Esophagus (tissue), 2 donors: Measurements from ENCODE around the gene TCIRG1. TPM values are rescaled to one million over a fixed set of nuclear protein-coding genes. Genes with fewer than 3 reads are reported as not detected.
A peak's percentile ranks its signal among the peaks of the same experiment; 100 is the strongest.
"Not testable (repeated sequence)": the region's sequence is repeated elsewhere in the genome, so short reads cannot be mapped to it uniquely, and the experiment has no call there.

Source experiments
- H3K27ac ChIP-seq, 2 donors: one replicate each; pipeline ENCODE4 v1.5.1; 2013; ENCODE audit warnings: low read depth in 2 of 2, mild to moderate bottlenecking in 2 of 2, inconsistent platforms in 1 of 2, low read length in 1 of 2, moderate library complexity in 1 of 2
- H3K27me3 ChIP-seq, 2 donors: one replicate each; pipeline ENCODE4 v1.6.1; 2013; ENCODE audit warnings: low read length in 2 of 2, control low read depth in 1 of 2, mild to moderate bottlenecking in 1 of 2; ENCODE audit not compliant: insufficient read depth in 2 of 2, control insufficient read depth in 1 of 2
- H3K36me3 ChIP-seq, 2 donors: one replicate each; pipeline ENCODE4 v1.6.1; 2013; ENCODE audit warnings: low read length in 1 of 2; ENCODE audit not compliant: control insufficient read depth in 2 of 2, insufficient read depth in 2 of 2
- H3K4me1 ChIP-seq, 2 donors: one replicate each; pipeline ENCODE4 v1.6.1; 2013; ENCODE audit warnings: low read length in 1 of 2; ENCODE audit not compliant: control insufficient read depth in 2 of 2, insufficient read depth in 2 of 2
- H3K4me3 ChIP-seq, 2 donors: one replicate each; pipeline ENCODE4 v1.5.1; 2013; ENCODE audit warnings: low read length in 2 of 2, mild to moderate bottlenecking in 2 of 2, low read depth in 1 of 2, moderate library complexity in 1 of 2
- H3K9me3 ChIP-seq, 2 donors: one replicate each; pipeline ENCODE4 v1.6.1; 2013; ENCODE audit warnings: mild to moderate bottlenecking in 2 of 2, low read depth in 1 of 2, low read length in 1 of 2, moderate library complexity in 1 of 2; ENCODE audit not compliant: control insufficient read depth in 2 of 2, insufficient read depth in 1 of 2
- WGBS, 2 donors: extraction: QIAGEN DNeasy Blood & Tissue Kit; methylation state at CpG; one replicate each; pipeline ENCODE4 v1.1.7; 2013; 5-methylcytosine and 5-hydroxymethylcytosine counted together
- polyA plus RNA-seq, 2 donors: library from polyadenylated mRNA; stranded (reverse); fragments of 200-250 nt; gene quantifications; one replicate each; pipeline ENCODE4 v1.2.3, GENCODE V29; 2013
- donor health status: healthy with polysubstance abuse.
- donor health status: Bipolar disorder and iron deficiency.

TCIRG1 gene
- polyA plus RNA-seq = 10 to 100 TPM; 51.0 to 74.0 TPM

DNA sequence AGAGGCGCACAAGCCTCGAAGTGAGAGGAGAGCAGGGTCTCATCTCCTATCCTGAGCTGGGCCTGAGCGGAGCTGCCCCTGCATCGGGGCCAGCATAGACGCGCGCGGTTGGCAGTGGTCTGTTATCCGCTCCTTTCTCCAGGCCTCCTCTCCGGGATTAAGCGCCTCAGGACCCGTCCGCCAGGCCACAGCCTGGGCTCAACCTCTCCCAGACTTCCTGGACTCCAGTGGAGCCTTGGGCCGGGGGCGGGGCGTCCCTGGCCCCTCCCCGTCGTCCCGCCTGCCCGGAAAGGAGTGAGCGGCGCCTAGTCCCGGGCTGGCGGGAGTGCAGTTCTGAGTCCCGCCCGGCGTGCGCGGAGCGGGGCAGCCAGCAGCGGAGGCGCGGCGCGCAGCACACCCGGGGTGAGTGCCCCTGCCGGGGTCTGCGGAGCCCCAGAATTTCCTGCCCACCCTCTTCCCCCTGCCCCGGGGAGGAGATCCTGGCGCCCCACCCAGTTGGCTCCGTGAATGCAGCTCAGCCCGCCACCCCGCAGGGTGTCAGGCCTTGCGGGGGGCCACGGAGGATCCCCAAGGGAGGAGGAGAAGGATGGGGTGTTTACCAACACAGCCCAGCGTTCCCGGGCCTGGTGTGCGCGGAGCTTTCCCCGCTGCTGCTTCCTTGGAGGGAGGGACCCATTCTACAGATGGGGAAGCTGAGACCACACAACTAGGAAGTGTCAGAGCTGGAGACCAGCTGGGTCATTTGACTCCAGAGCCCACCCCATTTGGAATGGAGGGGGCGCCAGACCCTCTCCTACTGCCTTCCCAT lies at the start of gene TCIRG1:
TCIRG1 (plus strand) TSS at position 308 of the 808 bp plus-strand sequence. CDS start 2,247 bp downstream, outside the sequence.
- Histone ChIP-seq H3K27ac (peak within 1 kb of the TSS; percentile 83 to 84), H3K27me3 (no peaks in the 10 kb centered on the region), H3K9me3 (no peaks in the 10 kb centered on the region), H3K4me3 (peak within 1 kb of the TSS; percentile 71 to 72), H3K4me1 (peaks cover 12 to 23% of the 10 kb centered on the region in 2 donors), H3K36me3 (peaks cover 0 to 22% of the 10 kb centered on the region in 2 donors)
- 4% methylated on average over 49 to 51 of the region's 51 CpGs for WGBS, 2 donors

DNA sequence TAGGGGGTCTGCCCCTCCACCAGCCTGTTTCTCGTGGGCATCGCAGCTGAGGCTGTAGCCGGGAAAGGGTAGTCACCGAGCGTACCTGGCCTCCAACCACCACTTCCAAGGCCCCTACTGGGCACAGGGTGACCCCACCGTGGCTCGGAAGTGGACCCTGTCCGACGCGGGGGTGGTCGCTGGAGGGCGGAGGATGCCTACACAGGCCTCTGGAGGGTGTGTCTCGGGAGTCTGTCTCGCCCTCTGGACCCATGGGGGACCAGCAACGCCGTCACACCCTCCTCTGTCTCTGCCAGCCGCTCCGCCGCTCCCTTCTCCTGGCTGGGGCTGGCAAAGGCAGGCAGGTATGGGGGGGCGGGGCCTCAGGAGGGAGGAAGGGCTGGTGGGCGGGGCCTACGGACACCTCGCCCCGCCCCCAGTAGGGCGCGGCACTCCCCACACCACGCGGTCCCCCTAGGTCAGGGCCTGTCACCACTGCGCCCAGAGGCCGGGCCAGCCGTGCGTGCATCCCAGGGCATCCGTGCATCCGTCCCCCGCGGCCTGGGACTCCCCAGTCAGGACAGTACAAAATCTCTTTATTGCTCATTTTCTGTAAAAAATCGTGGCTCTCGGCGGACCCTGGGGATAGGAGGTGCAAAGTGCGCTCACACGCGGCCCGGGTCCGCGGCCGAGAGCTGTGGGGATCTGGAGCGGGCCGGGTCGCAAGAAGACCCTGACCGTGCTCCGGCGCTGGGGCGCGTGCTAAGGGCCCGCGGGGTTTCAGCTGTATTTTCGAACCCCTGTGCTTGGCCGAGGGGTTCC lies 48.1 kb upstream of the TCIRG1 start:
- WGBS, 2 donors = 20 to 25% methylated on average over 40 to 49 of the region's 58 CpGs
- not testable (repeated sequence) for H3K27me3 ChIP-seq, H3K9me3 ChIP-seq, H3K27ac ChIP-seq, H3K36me3 ChIP-seq, H3K4me3 ChIP-seq, H3K4me1 ChIP-seq

DNA sequence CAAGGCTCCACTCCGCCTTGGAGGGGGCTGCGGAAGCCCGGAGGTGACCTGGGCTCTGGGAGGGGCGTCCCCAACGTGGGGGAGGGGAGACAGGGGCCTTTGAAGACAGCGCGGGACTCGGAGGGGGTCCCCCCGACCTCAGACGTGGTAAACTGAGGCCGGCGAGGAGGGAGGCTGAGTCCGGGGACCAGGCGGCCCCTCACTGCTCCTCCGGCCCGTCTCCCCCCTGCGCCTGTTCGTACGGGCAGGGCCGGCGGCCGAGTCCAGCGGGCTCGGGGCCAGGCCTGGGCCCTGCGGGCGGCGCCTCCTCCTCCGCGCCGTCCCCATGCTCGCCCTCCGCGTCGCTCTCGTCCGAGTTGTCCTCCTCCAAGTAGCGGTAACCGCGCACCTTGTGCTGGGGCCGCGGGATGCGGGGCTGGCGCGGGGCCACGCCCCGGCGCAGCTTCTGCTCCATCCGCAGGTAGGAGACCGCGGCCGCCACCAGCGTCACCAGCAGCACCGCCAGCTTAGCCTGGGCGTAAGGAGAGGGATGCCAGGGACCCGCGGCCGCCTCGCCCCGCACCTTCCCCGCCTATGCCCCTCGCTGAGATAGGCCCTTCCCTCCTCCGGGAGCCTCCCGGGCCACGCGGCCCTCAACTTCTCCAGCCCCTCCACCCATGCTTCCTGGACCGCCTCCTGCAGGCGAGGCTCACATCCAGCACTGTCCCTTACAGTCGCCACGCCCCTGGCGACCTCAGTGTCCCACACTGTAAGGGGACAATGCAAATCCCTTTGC lies 47.3 kb upstream of the TCIRG1 start:
- H3K9me3 ChIP-seq, H3K4me1 ChIP-seq, H3K4me3 ChIP-seq, H3K27me3 ChIP-seq, H3K27ac ChIP-seq, H3K36me3 ChIP-seq: not testable (repeated sequence)
- 32 to 40% methylated on average over 33 to 70 of the region's 70 CpGs for WGBS, 2 donors

- H3K4me3 ChIP-seq, H3K27ac ChIP-seq, H3K36me3 ChIP-seq, H3K27me3 ChIP-seq, H3K9me3 ChIP-seq, H3K4me1 ChIP-seq: not testable (repeated sequence)
- 22 to 25% methylated on average over 12 of the region's 12 CpGs for WGBS, 2 donors
Observed at GRCh38 chr11:67993821-67994220, 45.0 kb upstream of the TCIRG1 start.

DNA sequence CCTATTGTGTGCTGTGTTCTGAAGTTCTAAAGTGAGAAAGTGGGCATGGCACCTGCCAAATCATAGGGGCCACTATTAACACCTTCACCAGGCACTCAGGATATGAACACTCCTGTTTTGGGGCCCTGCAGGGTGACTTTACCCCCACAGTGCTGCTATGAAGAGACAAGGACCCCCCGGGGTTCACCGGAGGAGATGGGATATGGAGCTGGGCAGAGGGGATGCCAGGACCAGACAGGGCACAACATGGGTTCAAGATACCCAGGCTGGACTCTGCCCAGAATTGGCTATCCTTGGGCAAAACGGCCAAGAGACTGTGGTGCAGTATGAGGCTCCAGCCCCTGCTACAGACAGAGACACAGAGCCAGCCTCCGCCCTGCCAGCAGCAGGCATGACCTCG lies 44.4 kb upstream of the TCIRG1 start:
- 90 to 92% methylated on average over 5 of the region's 5 CpGs for WGBS, 2 donors
- H3K27ac ChIP-seq, H3K4me1 ChIP-seq, H3K36me3 ChIP-seq, H3K4me3 ChIP-seq, H3K27me3 ChIP-seq, H3K9me3 ChIP-seq: not testable (repeated sequence)

DNA sequence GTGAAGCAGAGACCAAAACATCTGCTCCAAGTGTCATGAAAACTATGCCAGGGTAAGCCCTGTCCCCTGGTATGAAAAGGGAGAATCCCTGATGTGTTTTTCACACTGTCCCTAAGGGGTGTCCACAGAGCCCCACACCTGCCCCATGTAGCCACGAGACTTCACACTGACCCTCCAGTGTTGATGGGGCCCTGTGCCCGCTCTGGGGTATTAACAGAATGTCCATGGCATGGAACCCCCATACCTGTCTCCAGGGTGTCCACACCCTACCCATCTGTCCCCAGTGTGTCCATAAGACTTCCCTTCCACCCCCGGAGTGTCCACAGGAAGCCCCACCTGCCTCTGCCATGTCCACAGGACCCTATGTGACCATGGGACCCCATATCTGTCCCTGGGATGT lies 43.7 kb upstream of the TCIRG1 start:
- WGBS, 2 donors = 97 to 100% methylated on average over 3 of the region's 3 CpGs
- H3K9me3 ChIP-seq, H3K4me3 ChIP-seq, H3K4me1 ChIP-seq, H3K36me3 ChIP-seq, H3K27me3 ChIP-seq, H3K27ac ChIP-seq: not testable (repeated sequence)

GRCh38 chr11:67995579-67995978 lies 43.2 kb upstream of the TCIRG1 start:
- H3K4me3 ChIP-seq, H3K9me3 ChIP-seq, H3K4me1 ChIP-seq, H3K27me3 ChIP-seq, H3K27ac ChIP-seq, H3K36me3 ChIP-seq: not testable (repeated sequence)
- 79 to 87% methylated on average over 11 to 14 of the region's 14 CpGs for WGBS, 2 donors

DNA sequence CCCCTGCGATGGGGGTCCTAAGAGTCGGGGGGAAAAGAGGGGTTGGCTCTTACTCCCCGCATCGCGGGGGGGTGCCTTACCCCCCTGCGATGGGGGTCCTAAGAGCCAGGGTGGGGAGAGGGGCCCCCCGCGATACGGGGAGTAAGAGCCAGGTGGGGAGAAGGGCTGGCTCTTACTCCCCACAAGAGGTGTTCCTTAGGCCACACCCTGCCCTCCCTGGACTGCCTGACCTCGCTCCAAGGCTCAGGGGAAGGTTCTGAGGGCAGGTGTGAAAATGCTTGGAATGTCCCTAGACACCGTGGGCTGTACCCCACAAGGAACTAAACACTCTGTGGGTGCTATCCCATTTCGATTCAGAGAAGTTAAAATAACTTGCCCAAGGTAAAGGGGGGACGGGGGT lies 42.8 kb upstream of the TCIRG1 start:
- Histone ChIP-seq H3K27ac (no peak overlapping the region), H3K4me3 (no peak overlapping the region), H3K36me3 (peaks cover 0 to 6% of the 10 kb centered on the region in 2 donors), H3K9me3 (peaks cover 0 to 4% of the 10 kb centered on the region in 2 donors), H3K4me1 (peaks cover under 1 to 3% of the 10 kb centered on the region in 2 donors), H3K27me3 (no peaks in the 10 kb centered on the region)
- 88 to 92% methylated on average over 13 of the region's 13 CpGs for WGBS, 2 donors

GRCh38 chr11:67996622-67997474 lies 42.0 kb upstream of the TCIRG1 start:
- Histone ChIP-seq H3K27me3 (no peaks in the 10 kb centered on the region), H3K9me3 (peaks cover 0 to 4% of the 10 kb centered on the region in 2 donors), H3K4me1 (peaks cover 0 to 3% of the 10 kb centered on the region in 2 donors), H3K36me3 (peaks cover 0 to 6% of the 10 kb centered on the region in 2 donors), H3K27ac (no peak overlapping the region), H3K4me3 (no peak overlapping the region)
- WGBS, 2 donors = 60 to 73% methylated on average over 41 of the region's 41 CpGs
